ENCODE results near the gene WARS2.

Gene WARS2

DNA sequence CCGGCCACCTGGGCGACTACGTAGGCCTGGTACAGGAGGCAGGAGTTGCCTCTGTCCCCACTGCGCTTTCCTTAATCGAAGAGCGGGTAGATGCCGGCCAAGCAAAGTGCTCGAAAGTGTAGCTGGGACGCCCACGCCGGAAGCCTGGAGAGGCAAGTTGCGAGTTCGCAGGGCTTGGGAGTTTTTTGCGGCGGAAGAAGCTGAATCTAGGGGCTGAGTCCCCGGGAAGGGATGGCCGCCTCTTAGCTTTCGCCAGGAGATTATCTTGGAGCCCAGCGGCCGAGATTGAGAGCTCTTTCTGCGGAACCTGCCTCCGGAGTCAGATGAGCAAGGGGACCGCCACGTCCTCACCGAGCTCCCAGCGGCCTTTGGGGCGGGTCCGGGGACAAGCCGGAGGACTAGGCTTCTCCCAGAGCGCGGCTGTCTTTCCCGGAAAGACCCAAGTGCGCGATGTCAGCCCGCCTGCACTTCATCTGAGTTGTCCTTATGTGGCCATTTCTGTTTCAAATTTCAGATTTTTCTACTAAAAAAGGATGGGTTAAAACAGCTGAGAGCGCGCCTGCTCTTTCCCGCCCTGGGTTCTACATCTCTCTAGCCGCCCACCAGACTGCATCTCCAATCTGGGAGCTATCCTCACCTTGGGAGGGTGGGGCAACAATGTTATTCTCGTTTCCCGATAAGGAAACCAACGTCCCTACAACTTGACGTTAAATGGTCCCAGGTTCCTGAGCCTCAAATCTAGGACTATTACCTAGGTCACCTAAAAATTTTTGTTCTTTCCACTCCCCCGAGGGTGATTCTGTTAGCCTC lies 139.9 kb downstream of the WARS2 start:
- DNase-seq (ENCODE audit: insufficient read length, low spot score) (no peak), FAIRE-seq (no peak)
- TF ChIP-seq POLR2A (IDR thresholded peaks at IDR 0.05; ENCODE audit: low read depth, low read length) = no peak

DNA sequence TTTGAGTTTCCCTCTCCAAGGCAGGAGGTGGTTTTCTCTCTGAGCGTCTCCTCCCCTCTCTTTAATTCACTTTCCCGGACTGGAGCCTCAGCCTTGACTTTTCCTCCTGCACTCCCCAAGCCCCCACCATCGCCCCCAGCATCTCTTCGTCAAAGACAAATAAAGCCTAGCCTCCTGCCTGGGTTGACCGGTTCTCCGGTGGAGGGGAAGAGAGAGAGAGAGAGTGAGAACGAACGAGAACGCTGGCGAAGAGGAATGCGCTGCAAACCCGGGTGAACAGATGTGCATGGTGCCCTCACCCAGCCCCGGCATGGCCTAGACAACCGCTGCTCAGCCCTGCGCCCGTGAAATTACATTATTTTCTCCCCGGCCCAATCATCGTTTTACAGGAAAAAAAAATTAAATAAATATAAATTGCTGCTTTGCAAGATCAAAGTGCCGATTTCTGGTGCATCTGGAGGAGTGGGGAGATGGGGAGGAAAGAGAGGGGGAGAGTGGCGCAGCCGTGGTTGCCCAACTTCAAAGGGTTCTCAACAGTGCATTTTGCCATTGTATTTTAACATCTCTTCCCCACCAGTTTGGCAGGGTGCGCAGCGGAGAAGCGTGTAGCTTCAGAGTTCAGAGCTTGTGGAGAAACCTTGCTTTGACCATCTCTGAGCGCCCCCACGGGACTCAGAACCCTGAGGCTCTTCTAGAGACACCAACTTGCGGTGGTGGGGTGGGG lies 140.9 kb downstream of the WARS2 start:
- FAIRE-seq (no peak), DNase-seq (ENCODE audit: insufficient read length, low spot score) (no peak)
- no peak for TF ChIP-seq POLR2A (IDR thresholded peaks at IDR 0.05; ENCODE audit: low read depth, low read length)

GRCh38 chr1:118998171-118998570 lies 142.3 kb downstream of the WARS2 start:
- no peak for TF ChIP-seq POLR2A (IDR thresholded peaks at IDR 0.05; ENCODE audit: low read depth, low read length)
- DNase-seq (ENCODE audit: insufficient read length, low spot score) = no peak
- FAIRE-seq = no peak

DNA sequence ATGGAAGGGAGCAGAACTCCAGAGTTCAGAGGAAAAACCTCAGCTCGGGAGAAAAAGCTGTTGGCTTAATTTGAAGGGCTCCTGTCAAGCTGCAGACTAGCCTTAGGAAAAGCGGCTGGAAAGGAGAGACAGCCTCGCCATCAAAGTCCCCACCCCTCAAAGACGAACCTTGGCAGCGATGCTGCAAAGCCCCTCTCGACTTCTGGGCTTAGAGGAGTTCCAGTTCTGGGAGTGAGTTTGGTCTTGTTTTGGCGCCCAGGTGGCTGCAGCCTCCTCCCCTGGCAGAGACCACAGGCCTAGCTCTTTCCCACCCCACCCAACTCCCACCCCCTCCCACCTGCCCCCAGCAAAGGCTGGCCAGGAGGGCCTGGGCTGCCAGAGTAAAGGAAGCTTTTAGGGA lies 143.2 kb downstream of the WARS2 start:
- FAIRE-seq = no peak
- DNase-seq (ENCODE audit: insufficient read length, low spot score) = no peak
- TF ChIP-seq POLR2A (IDR thresholded peaks at IDR 0.05; ENCODE audit: low read depth, low read length) = no peak

DNA sequence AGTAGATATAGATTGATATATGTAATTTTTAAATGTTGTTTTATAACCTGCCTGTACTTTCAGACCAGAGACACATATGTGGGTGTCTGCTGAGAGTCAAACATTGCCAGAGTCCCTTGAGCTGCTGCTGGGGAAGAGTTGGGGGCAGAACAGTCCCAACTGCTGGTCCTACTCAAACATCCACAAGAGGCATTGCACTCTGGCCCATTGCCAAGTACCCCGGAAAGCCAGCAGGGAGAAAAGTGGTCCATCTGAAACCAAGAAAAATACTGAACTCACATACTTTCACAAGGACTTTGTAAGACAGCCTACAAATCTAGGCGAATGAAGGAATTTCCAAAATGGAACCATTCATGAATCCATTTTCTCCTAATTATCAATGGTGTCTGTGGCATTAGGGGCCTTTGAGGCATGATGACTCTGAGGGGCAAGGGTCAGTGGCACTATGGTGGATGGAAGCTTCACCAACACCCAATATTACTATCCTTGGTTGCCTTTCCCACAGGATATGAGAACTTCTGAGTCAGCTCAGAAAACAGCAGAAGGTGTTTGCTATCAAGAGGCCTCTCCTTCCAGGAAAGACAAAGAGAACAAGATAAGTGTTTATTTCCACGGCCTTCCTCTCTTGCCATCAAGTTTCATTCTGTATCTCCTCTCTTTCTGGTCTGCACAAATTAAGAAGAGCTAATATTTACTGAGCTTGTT lies 145.0 kb downstream of the WARS2 start:
- no peak for FAIRE-seq

DNA sequence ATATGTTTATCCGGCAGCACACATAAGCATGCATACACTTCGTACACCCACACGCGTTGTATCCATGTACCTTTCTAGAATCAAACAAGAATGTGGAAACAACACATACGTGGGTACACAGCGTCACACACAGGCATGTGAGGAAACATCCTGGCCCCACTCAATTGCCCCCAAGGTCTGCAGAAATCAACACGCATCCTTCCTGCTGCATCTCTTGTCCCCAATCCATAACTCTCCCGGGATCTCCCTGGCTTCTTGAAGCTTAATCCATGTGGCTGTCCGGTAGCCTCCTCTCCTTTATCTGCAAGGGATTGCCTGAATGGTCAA lies 146.8 kb downstream of the WARS2 start:
- DNase-seq (ENCODE audit: insufficient read length, low spot score) = no peak
- FAIRE-seq = no peak
- TF ChIP-seq POLR2A (IDR thresholded peaks at IDR 0.05; ENCODE audit: low read depth, low read length) = no peak

More for the DNA sequence above, 145.0 kb downstream of the WARS2 start:
- DNase-seq (ENCODE audit: insufficient read length, low spot score) = no peak
- TF ChIP-seq POLR2A (IDR thresholded peaks at IDR 0.05; ENCODE audit: low read depth, low read length) = no peak

DNA sequence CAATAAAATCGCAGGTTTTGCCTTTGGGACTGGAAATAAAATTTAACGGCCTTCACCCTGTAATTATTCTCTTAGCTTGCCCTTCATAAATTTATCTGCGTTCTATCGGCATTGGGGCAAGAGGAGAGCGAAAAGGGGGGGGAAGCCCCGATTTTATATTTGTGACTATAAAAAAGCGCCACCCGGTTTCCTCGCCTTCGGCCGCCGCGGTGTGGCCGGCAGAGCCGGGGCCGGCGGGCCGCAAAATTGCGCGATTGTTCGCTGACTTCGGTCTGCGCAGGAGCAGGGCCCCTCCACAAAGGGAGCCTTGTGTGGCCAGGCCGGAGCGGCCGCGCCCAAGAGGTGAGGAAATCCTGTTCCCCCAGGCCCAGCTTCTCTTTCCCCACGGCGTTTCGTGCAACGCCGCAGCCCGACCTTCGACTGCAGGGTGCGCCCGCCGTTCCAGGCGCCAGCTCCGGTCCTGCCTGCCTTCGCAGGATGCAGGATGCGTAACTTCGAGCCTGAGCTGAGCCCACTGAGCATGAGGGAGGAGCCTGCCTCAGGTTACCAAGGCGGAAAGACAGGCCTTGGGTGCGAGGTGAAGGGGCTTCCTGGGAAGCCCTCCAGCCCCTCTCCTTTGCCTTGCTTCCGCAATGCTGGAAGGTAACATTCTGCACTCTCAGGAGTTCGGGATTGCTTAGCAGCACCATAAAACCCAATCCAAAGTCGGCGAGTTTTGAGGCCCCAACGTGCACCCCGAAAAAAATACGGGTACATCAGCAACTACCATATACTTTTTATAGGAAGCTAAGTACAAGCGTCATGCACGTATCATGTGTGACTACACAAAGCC lies 147.4 kb downstream of the WARS2 start:
- DNase-seq (ENCODE audit: insufficient read length, low spot score) (no peak), FAIRE-seq (no peak)
- TF ChIP-seq POLR2A (IDR thresholded peaks at IDR 0.05; ENCODE audit: low read depth, low read length) = no peak

DNA sequence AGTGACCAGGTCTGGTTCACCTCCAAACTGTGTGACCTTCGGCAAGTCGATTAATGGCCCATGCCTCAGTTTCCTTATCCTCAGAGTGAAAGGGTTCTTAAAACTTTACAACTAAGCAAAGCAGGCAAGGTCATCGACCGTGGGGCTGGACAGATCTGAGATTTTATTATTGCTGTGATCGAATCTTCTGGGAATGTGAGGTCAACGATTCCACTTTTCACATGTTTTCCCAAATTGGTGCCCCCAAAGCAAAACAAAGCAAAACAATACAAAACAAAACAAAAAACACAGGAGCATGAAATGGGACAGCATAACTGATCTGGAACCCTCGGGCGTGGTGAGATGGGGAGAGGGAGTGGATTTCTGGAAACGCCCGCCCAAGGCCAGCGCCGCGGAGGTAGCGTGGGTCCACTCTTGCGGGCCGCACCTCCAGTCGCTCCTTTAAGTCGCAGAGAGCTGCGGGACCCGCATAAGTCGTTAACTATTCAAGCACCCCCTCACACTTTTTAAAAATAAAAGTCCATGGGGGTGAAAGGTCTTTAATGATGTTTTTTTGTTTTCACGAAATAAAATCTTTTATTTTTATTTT lies 148.1 kb downstream of the WARS2 start:
- TF ChIP-seq POLR2A (IDR thresholded peaks at IDR 0.05; ENCODE audit: low read depth, low read length) = no peak
- FAIRE-seq (no peak), DNase-seq (ENCODE audit: insufficient read length, low spot score) (no peak)

- DNase-seq (ENCODE audit: insufficient read length, low spot score) = no peak
These were observed 149.0 kb downstream of the WARS2 start for GRCh38 chr1:118991448-118991847.

DNA sequence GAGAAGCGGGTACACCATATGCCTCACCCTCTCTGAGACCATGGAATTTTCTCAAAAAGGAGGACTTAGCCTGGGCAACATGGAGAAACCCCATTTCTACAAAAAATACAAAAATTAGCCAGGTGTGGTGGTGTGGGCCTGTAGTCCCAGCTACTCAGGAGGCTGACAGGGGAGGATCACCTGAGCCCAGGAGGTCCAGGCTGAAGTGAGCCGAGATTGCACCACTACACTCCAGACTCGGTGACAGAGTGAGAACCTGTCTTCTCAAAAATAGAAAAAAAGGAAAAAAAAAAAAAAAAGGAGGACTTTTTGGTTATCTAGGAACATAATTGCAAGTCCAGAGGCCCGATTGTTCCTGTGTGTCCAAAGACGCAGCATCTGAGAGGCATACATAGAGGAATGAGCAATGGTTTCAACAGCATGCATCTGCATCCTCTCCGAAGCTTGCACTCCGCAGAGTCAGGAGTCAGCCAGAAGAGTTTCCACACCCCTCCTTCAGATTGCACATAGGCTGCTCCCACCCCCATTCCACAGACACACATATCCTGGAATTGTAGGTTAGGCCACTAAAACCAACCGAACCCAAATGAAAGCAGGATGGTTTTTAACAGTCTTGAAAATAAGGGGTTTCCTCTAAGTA lies 149.8 kb downstream of the WARS2 start:
- FAIRE-seq (no peak), DNase-seq (ENCODE audit: insufficient read length, low spot score) (no peak)
- TF ChIP-seq POLR2A (IDR thresholded peaks at IDR 0.05; ENCODE audit: low read depth, low read length) = no peak

More at GRCh38 chr1:118991448-118991847, 149.0 kb downstream of the WARS2 start:
- FAIRE-seq = no peak
- TF ChIP-seq POLR2A (IDR thresholded peaks at IDR 0.05; ENCODE audit: low read depth, low read length) = no peak

- FAIRE-seq (no peak), DNase-seq (ENCODE audit: insufficient read length, low spot score) (no peak)
- TF ChIP-seq POLR2A (IDR thresholded peaks at IDR 0.05; ENCODE audit: low read depth, low read length) = no peak
These were observed 150.5 kb downstream of the WARS2 start for GRCh38 chr1:118989878-118990378.

GRCh38 chr1:118989006-118989815 lies 151.2 kb downstream of the WARS2 start:
- DNase-seq (ENCODE audit: insufficient read length, low spot score) = no peak
- TF ChIP-seq POLR2A (IDR thresholded peaks at IDR 0.05; ENCODE audit: low read depth, low read length) = no peak
- no peak for FAIRE-seq
